ENCODE measurements around the gene AKIRIN1. TPM values are rescaled to one million over a fixed set of nuclear protein-coding genes. Genes with fewer than 3 reads are reported as not detected.
A peak's percentile ranks its signal among the peaks of the same experiment; 100 is the strongest.

AKIRIN1 gene
- total RNA-seq, 1 experiment from 2014 or later, result 60.0 TPM

GRCh38 chr1:38992412-38993111 is 1.5 kb downstream of the AKIRIN1 start:
- POLR2A ChIA-PET, result no interaction called here

GRCh38 chr1:38994196-38994595 is 3.1 kb downstream of the AKIRIN1 start:
- ChIA-PET CTCF (no interaction called here), RAD21 (ENCODE audit: low non-redundant PET in 1 of 2, low total read pairs in 2 of 2, uncharacterized antibody in 2 of 2, unreplicated experiment in 2 of 2) (no interaction called here), POLR2A (no interaction called here)
- peaks cover 81% of the 10 kb centered on the region for H3K79me2 ChIP-seq (ENCODE audit: insufficient read depth, low read length)
- intact Hi-C loops (cut with micrococcal nuclease), result loop anchor here (5.0 kb wide), 1 partner anchor 37 kb away; no protein-coding TSS in a partner anchor
- H3K36me3 ChIP-seq (ENCODE audit: control insufficient read depth in 1 of 2, insufficient read depth in 2 of 2, low read length in 2 of 2), result peaks cover 13 to 24% of the 10 kb centered on the region in 2 experiments; a peak in 3 of 4 replicates
- H3K9me2 ChIP-seq (ENCODE audit: insufficient read depth), result no peaks in the 10 kb centered on the region
- H3K9me3 ChIP-seq (ENCODE audit: control insufficient read depth in 1 of 2, insufficient read depth in 1 of 2, low read depth in 1 of 2, low read length in 2 of 2), result no peaks in the 10 kb centered on the region
- no peak for DNase-seq (ENCODE audit: low read depth, low spot score)
- ATAC-seq, result no peak
- H4K20me1 ChIP-seq (ENCODE audit: insufficient read depth), result peaks cover 23% of the 10 kb centered on the region; the same call in 1 of the 2 replicates
- H3K4me2 ChIP-seq (ENCODE audit: low read length), result no peak overlapping the region
- no TSS peak for BruUV-seq (replicated peaks)
- no peak overlapping the region for H2AFZ ChIP-seq (ENCODE audit: low read depth, low read length, poor library complexity, severe bottlenecking)
- no peak overlapping the region for H3K9ac ChIP-seq (ENCODE audit: low read length)
- no peaks in the 10 kb centered on the region for H3K27me3 ChIP-seq (ENCODE audit: insufficient read depth, low read length)
- H3K27ac ChIP-seq (ENCODE audit: low read depth, low read length), result no peak overlapping the region
- TF ChIP-seq YY1 (IDR thresholded peaks at IDR 0.05; ENCODE audit: extremely low read depth, insufficient replicate concordance, low read depth, low read length), result no peak
- TF ChIP-seq FOSL1 (IDR thresholded peaks at IDR 0.05; ENCODE audit: low read depth), result no peak
- TF ChIP-seq CBX3 (IDR thresholded peaks at IDR 0.05; ENCODE audit: low read depth), result no peak
- no peak for TF ChIP-seq CEBPB (IDR thresholded peaks at IDR 0.05; ENCODE audit: low read depth)
- no peak for TF ChIP-seq SIN3A (IDR thresholded peaks at IDR 0.05; ENCODE audit: low read depth)
- TF ChIP-seq MAX (IDR thresholded peaks at IDR 0.05), result no peak
- no peak overlapping the region for H3K4me3 ChIP-seq (replicated peaks in 1 of 2; ENCODE audit: low read depth in 1 of 2, low read length in 2 of 2)
- peaks cover 17 to 25% of the 10 kb centered on the region in 2 experiments for H3K4me1 ChIP-seq (ENCODE audit: control insufficient read depth in 1 of 2, insufficient read depth in 2 of 2, low read length in 2 of 2)

More at GRCh38 chr1:38992412-38993111, 1.5 kb downstream of the AKIRIN1 start:
- no peaks in the 10 kb centered on the region for H3K9me2 ChIP-seq (ENCODE audit: insufficient read depth)
- H3K27ac ChIP-seq (ENCODE audit: low read depth, low read length), result peak overlapping the region; percentile 43
- intact Hi-C loops (cut with micrococcal nuclease), result loop anchor here (5.0 kb wide), 1 partner anchor 35 kb away; no protein-coding TSS in a partner anchor
- H2AFZ ChIP-seq (ENCODE audit: low read depth, low read length, poor library complexity, severe bottlenecking), result no peak overlapping the region
- H3K9me3 ChIP-seq (ENCODE audit: control insufficient read depth in 1 of 2, insufficient read depth in 1 of 2, low read depth in 1 of 2, low read length in 2 of 2), result no peaks in the 10 kb centered on the region
- H3K27me3 ChIP-seq (ENCODE audit: insufficient read depth, low read length), result no peaks in the 10 kb centered on the region
- ChIA-PET CTCF (no interaction called here), RAD21 (ENCODE audit: low non-redundant PET in 1 of 2, low total read pairs in 2 of 2, uncharacterized antibody in 2 of 2, unreplicated experiment in 2 of 2) (no interaction called here)
- TSS peak; percentile 63 for BruUV-seq (replicated peaks)
- peaks cover 15% of the 10 kb centered on the region; the same call in 1 of the 2 replicates for H4K20me1 ChIP-seq (ENCODE audit: insufficient read depth)
- ATAC-seq (no peak), DNase-seq (ENCODE audit: low read depth, low spot score) (no peak)
- TF ChIP-seq CEBPB (IDR thresholded peaks at IDR 0.05; ENCODE audit: low read depth), result no peak
- TF ChIP-seq ZFX (IDR thresholded peaks at IDR 0.05), result no peak
- TF ChIP-seq POLR2A (IDR thresholded peaks at IDR 0.05; ENCODE audit: borderline replicate concordance, extremely low read depth, insufficient read depth, insufficient read length), result no peak
- TF ChIP-seq SIN3A (IDR thresholded peaks at IDR 0.05; ENCODE audit: low read depth), result no peak
- no peak for TF ChIP-seq ZNF274 (IDR thresholded peaks at IDR 0.05; ENCODE audit: low read depth, low read length)
- no peak for TF ChIP-seq EGR1 (IDR thresholded peaks at IDR 0.05; ENCODE audit: low read depth)
- TF ChIP-seq MAX (IDR thresholded peaks at IDR 0.05), result no peak
- TF ChIP-seq ATF3 (IDR thresholded peaks at IDR 0.05), result no peak
- no peak for TF ChIP-seq SP1 (IDR thresholded peaks at IDR 0.05; ENCODE audit: low read depth)
- TF ChIP-seq EZH2phosphoT487 (IDR thresholded peaks at IDR 0.05; ENCODE audit: borderline replicate concordance), result no peak
- no peak for TF ChIP-seq TCF7L2 (IDR thresholded peaks at IDR 0.05; ENCODE audit: borderline replicate concordance, extremely low read depth, insufficient read depth, insufficient read length)
- no peak for TF ChIP-seq EZH2 (IDR thresholded peaks at IDR 0.05)
- peak overlapping the region; percentile 96 for H3K9ac ChIP-seq (ENCODE audit: low read length)
- peaks cover 65% of the 10 kb centered on the region for H3K79me2 ChIP-seq (ENCODE audit: insufficient read depth, low read length)
- H3K4me1 ChIP-seq (ENCODE audit: control insufficient read depth in 1 of 2, insufficient read depth in 2 of 2, low read length in 2 of 2), result peaks cover 17 to 27% of the 10 kb centered on the region in 2 experiments
- peak overlapping the region; percentile 88 to 92 for H3K4me3 ChIP-seq (replicated peaks in 1 of 2; ENCODE audit: low read depth in 1 of 2, low read length in 2 of 2)
- peak overlapping the region; percentile 88 for H3K4me2 ChIP-seq (ENCODE audit: low read length)
- peaks cover 8 to 12% of the 10 kb centered on the region in 2 experiments; a peak in 2 of 4 replicates for H3K36me3 ChIP-seq (ENCODE audit: control insufficient read depth in 1 of 2, insufficient read depth in 2 of 2, low read length in 2 of 2)
